GM23338 (cell line): ENCODE data around the gene MS4A18. TPM values are rescaled to one million over a fixed set of nuclear protein-coding genes. Genes with fewer than 3 reads are reported as not detected.

Source experiments
- ATAC-seq: fragments of 200-7000 bp; cut with Tn5 transposase; 3 replicates; pipeline ENCODE4 v1.9.1; 2020
- DNase-seq: peaks from one replicate; pipeline ENCODE4 v3.0.0-alpha.2; 2015; ENCODE audit warnings: low spot score
- H2AFZ ChIP-seq: fragments of 200-600 bp; sonication (generic); 2 replicates; pipeline ENCODE4 v1.8.0; 2016; ENCODE audit warnings: antibody characterized with exemption, mild to moderate bottlenecking, moderate library complexity
- H3F3A ChIP-seq: fragments of 200-600 bp; sonication (generic); replicated peaks from 2 replicates; pipeline ENCODE4 v1.8.0; 2017; ENCODE audit warnings: antibody characterized with exemption, mixed run types, low read depth
- H3K27ac ChIP-seq: fragments of 200-600 bp; sonication (generic); 2 replicates; pipeline ENCODE4 v1.6.1; 2016; ENCODE audit warnings: low read depth
- H3K27me3 ChIP-seq: fragments of 200-600 bp; sonication (generic); 2 replicates; pipeline ENCODE4 v1.8.0; 2016; ENCODE audit warnings: mild to moderate bottlenecking, mixed run types, moderate library complexity; ENCODE audit not compliant: insufficient read depth
- H3K36me3 ChIP-seq: fragments of 200-600 bp; sonication (generic); 2 replicates; pipeline ENCODE4 v1.8.0; 2016; ENCODE audit warnings: mild to moderate bottlenecking; ENCODE audit not compliant: insufficient read depth
- H3K4me1 ChIP-seq: fragments of 200-600 bp; sonication (generic); 2 replicates; pipeline ENCODE4 v1.8.0; 2016; ENCODE audit warnings: mild to moderate bottlenecking, moderate library complexity; ENCODE audit not compliant: insufficient read depth
- H3K4me2 ChIP-seq: fragments of 200-600 bp; sonication (generic); 2 replicates; pipeline ENCODE4 v1.7.1; 2017; ENCODE audit warnings: mixed run types
- H3K4me3 ChIP-seq: fragments of 200-600 bp; sonication (generic); 2 replicates; pipeline ENCODE4 v1.6.1; 2016; ENCODE audit warnings: mixed run types
- H3K79me2 ChIP-seq: fragments of 200-600 bp; sonication (generic); replicated peaks from 2 replicates; pipeline ENCODE4 v1.8.0; 2017; ENCODE audit warnings: mild to moderate bottlenecking; ENCODE audit not compliant: insufficient read depth
- H3K9me2 ChIP-seq: fragments of 200-600 bp; sonication (generic); 2 replicates; pipeline ENCODE4 v1.8.0; 2017; ENCODE audit not compliant: insufficient read depth
- H4K20me1 ChIP-seq: fragments of 200-600 bp; sonication (generic); replicated peaks from 2 replicates; pipeline ENCODE4 v1.8.0; 2017; ENCODE audit warnings: mild to moderate bottlenecking; ENCODE audit not compliant: insufficient read depth
- H3K27ac Mint-ChIP-seq: 2 replicates; pipeline ENCODE4 v1.8.0; 2020; ENCODE audit warnings: inconsistent platforms, mild to moderate bottlenecking, moderate library complexity, mixed read lengths
- H3K27me3 Mint-ChIP-seq: 3 replicates; pipeline ENCODE4 v1.8.0; 2022; ENCODE audit warnings: low read depth, mild to moderate bottlenecking, moderate library complexity, mixed read lengths, inconsistent platforms; ENCODE audit not compliant: insufficient read depth, poor library complexity
- H3K36me3 Mint-ChIP-seq: 3 replicates; pipeline ENCODE4 v1.8.0; 2021; ENCODE audit warnings: low read depth, mild to moderate bottlenecking, inconsistent platforms, moderate library complexity, mixed read lengths
- H3K4me1 Mint-ChIP-seq: 3 replicates; pipeline ENCODE4 v1.8.0; 2020; ENCODE audit warnings: mild to moderate bottlenecking, inconsistent platforms, mixed read lengths
- H3K4me3 Mint-ChIP-seq: 3 replicates; pipeline ENCODE4 v1.8.0; 2021; ENCODE audit warnings: moderate library complexity, mild to moderate bottlenecking, inconsistent platforms, mixed read lengths
- H3K9me3 Mint-ChIP-seq: 3 replicates; pipeline ENCODE4 v1.8.0; 2020; ENCODE audit warnings: moderate library complexity, mild to moderate bottlenecking, inconsistent platforms, mixed read lengths
- CREB1 ChIP-seq: fragments of 250-450 bp; sonication (Bioruptor Pico); IDR thresholded peaks from 2 replicates; pipeline ENCODE4 v1.5.0; 2020; ENCODE audit warnings: low read depth, mild to moderate bottlenecking, moderate library complexity
- EZH2phosphoT487 ChIP-seq: fragments of 200-600 bp; sonication (generic); IDR thresholded peaks from one replicate; pipeline ENCODE4 v1.8.1; 2018; ENCODE audit warnings: antibody characterized with exemption; ENCODE audit not compliant: unreplicated experiment
- STAT1 ChIP-seq: IDR thresholded peaks from one replicate; pipeline ENCODE4 v1.6.1; 2016; ENCODE audit warnings: antibody characterized with exemption; ENCODE audit not compliant: unreplicated experiment
- ZNF462 ChIP-seq: fragments of 250-450 bp; sonication (Bioruptor Pico); IDR thresholded peaks from 2 replicates; pipeline ENCODE4 v1.5.0; 2020; ENCODE audit warnings: mild to moderate bottlenecking, moderate library complexity
- polyA plus RNA-seq: library from polyadenylated mRNA; unstranded; fragments of >200 nt; fragmentation: Nextera tagmentation; extraction: Ambion mirVana; gene quantifications from 2 replicates; pipeline ENCODE4 v1.2.1, GENCODE V29; 2016
- total RNA-seq: library from RNA; depleted of rRNA; stranded (reverse); fragments of >200 nt; shearing (Covaris generic); gene quantifications from 2 replicates; pipeline ENCODE4 v1.2.3, GENCODE V29; 2014
- TF ChIP-seq, protein P1 (sequence below): IDR thresholded peaks from one replicate; pipeline ENCODE4 v1.6.1; 2018; ENCODE audit warnings: antibody characterized with exemption; ENCODE audit not compliant: unreplicated experiment

The MS4A18 gene
- total and polyA plus RNA-seq, 2 experiments from 2014 or later = not detected

GRCh38 chr11:60790726-60791125 lies 66.2 kb downstream of the MS4A18 start:
- Histone ChIP-seq H3K4me1 (no peaks in the 10 kb centered on the region), H3K4me2 (no peak overlapping the region), H3K79me2 (no peaks in the 10 kb centered on the region), H3F3A (no peaks in the 10 kb centered on the region), H3K27me3 (no peaks in the 10 kb centered on the region), H3K9me2 (no peaks in the 10 kb centered on the region), H4K20me1 (no peaks in the 10 kb centered on the region), H3K36me3 (no peaks in the 10 kb centered on the region), H3K27ac (no peak overlapping the region), H3K4me3 (no peak overlapping the region), H2AFZ (no peak overlapping the region)
- Mint-ChIP-seq H3K27ac (no peak overlapping the region), H3K27me3 (peaks cover 18% of the 10 kb centered on the region), H3K36me3 (peaks cover 26% of the 10 kb centered on the region), H3K4me3 (no peak overlapping the region), H3K4me1 (no peaks in the 10 kb centered on the region), H3K9me3 (peaks cover 44% of the 10 kb centered on the region)
- TF ChIP-seq STAT1 (no peak), CREB1 (CRISPR knock-in tag) (no peak), ZNF462 (CRISPR knock-in tag) (no peak), EZH2phosphoT487 (no peak)
- TF ChIP-seq, protein P1, sequence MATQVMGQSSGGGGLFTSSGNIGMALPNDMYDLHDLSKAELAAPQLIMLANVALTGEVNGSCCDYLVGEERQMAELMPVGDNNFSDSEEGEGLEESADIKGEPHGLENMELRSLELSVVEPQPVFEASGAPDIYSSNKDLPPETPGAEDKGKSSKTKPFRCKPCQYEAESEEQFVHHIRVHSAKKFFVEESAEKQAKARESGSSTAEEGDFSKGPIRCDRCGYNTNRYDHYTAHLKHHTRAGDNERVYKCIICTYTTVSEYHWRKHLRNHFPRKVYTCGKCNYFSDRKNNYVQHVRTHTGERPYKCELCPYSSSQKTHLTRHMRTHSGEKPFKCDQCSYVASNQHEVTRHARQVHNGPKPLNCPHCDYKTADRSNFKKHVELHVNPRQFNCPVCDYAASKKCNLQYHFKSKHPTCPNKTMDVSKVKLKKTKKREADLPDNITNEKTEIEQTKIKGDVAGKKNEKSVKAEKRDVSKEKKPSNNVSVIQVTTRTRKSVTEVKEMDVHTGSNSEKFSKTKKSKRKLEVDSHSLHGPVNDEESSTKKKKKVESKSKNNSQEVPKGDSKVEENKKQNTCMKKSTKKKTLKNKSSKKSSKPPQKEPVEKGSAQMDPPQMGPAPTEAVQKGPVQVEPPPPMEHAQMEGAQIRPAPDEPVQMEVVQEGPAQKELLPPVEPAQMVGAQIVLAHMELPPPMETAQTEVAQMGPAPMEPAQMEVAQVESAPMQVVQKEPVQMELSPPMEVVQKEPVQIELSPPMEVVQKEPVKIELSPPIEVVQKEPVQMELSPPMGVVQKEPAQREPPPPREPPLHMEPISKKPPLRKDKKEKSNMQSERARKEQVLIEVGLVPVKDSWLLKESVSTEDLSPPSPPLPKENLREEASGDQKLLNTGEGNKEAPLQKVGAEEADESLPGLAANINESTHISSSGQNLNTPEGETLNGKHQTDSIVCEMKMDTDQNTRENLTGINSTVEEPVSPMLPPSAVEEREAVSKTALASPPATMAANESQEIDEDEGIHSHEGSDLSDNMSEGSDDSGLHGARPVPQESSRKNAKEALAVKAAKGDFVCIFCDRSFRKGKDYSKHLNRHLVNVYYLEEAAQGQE = no peak
- no peak for ATAC-seq
- no peak for DNase-seq
